ENCODE data around the gene NKAIN2.
"Not testable (repeated sequence)": the region's sequence is repeated elsewhere in the genome, so short reads cannot be mapped to it uniquely, and the experiment has no call there.

NKAIN2 gene

GRCh38 chr6:124436803-124437202 is 633.1 kb downstream of the NKAIN2 start:
- no peak for DNase-seq (ENCODE audit: low spot score)

GRCh38 chr6:124438546-124439065 is 634.9 kb downstream of the NKAIN2 start:
- no peak for DNase-seq (ENCODE audit: low spot score)

- DNase-seq (ENCODE audit: low spot score), result no peak
Measured at GRCh38 chr6:124441450-124441849, 637.8 kb downstream of the NKAIN2 start.

GRCh38 chr6:124443541-124443940 is 639.9 kb downstream of the NKAIN2 start:
- DNase-seq (ENCODE audit: low spot score), result no peak

GRCh38 chr6:124445581-124445980 is 641.9 kb downstream of the NKAIN2 start:
- DNase-seq (ENCODE audit: low spot score), result no peak

- DNase-seq (ENCODE audit: low spot score), result no peak
Measured at GRCh38 chr6:124446961-124447360, 643.3 kb downstream of the NKAIN2 start.

GRCh38 chr6:124459268-124459667 is 655.6 kb downstream of the NKAIN2 start:
- no peak for DNase-seq (ENCODE audit: low spot score)

GRCh38 chr6:124462750-124463149 is 659.1 kb downstream of the NKAIN2 start:
- no peak for DNase-seq (ENCODE audit: low spot score)

- no peak for DNase-seq (ENCODE audit: low spot score)
Measured at GRCh38 chr6:124463271-124463670, 659.6 kb downstream of the NKAIN2 start.

- not testable (repeated sequence) for DNase-seq (ENCODE audit: low spot score)
Measured at GRCh38 chr6:124464600-124464999, 660.9 kb downstream of the NKAIN2 start.

GRCh38 chr6:124466949-124467348 is 663.3 kb downstream of the NKAIN2 start:
- DNase-seq (ENCODE audit: low spot score), result no peak

- no peak for DNase-seq (ENCODE audit: low spot score)
Measured at GRCh38 chr6:124467366-124467765, 663.7 kb downstream of the NKAIN2 start.

GRCh38 chr6:124470803-124471202 is 667.1 kb downstream of the NKAIN2 start:
- no peak for DNase-seq (ENCODE audit: low spot score)

- DNase-seq (ENCODE audit: low spot score), result no peak
Measured at GRCh38 chr6:124475176-124475575, 671.5 kb downstream of the NKAIN2 start.

- DNase-seq (ENCODE audit: low spot score), result no peak
Measured at GRCh38 chr6:124478906-124479305, 675.2 kb downstream of the NKAIN2 start.

- no peak for DNase-seq (ENCODE audit: low spot score)
Measured at GRCh38 chr6:124479991-124480430, 676.3 kb downstream of the NKAIN2 start.

GRCh38 chr6:124482071-124482491 is 678.4 kb downstream of the NKAIN2 start:
- DNase-seq (ENCODE audit: low spot score), result no peak

GRCh38 chr6:124487623-124488431 is 684.2 kb downstream of the NKAIN2 start:
- DNase-seq (ENCODE audit: low spot score), result no peak

GRCh38 chr6:124490122-124490521 is 686.5 kb downstream of the NKAIN2 start:
- DNase-seq (ENCODE audit: low spot score), result no peak

- no peak for DNase-seq (ENCODE audit: low spot score)
Measured at GRCh38 chr6:124493259-124493658, 689.6 kb downstream of the NKAIN2 start.

GRCh38 chr6:124494956-124495664 is 691.4 kb downstream of the NKAIN2 start:
- no peak for DNase-seq (ENCODE audit: low spot score)

GRCh38 chr6:124495665-124496190 is 692.1 kb downstream of the NKAIN2 start:
- DNase-seq (ENCODE audit: low spot score), result no peak

- no peak for DNase-seq (ENCODE audit: low spot score)
Measured at GRCh38 chr6:124496334-124496733, 692.7 kb downstream of the NKAIN2 start.

All from Ammon's horn (tissue), 1 donor.